ENCODE data around the gene PEDS1.
"Not testable (repeated sequence)": the region's sequence is repeated elsewhere in the genome, so short reads cannot be mapped to it uniquely, and the experiment has no call there.

Gene PEDS1

DNA sequence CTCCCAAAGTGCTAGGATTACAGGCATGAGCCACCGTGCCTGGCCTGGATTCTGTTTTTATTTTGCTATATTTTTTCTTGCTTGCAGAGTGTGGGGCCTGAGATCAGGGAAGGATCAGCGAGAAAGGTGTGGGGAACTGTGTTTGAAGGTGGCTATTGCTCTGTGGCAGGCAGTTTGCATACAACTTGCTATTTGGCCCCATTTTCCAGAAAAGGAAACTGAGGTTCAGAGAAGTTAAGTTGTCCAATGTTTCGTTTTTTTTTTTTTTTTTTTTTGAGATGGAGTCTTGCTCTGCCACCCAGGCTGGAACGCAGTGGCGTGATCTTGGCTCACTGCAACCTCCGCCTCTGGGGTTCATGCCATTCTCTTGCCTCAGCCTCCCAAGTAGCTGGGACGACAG lies 8.0 kb upstream of the PEDS1 start:
- DNase-seq: not testable (repeated sequence)

DNA sequence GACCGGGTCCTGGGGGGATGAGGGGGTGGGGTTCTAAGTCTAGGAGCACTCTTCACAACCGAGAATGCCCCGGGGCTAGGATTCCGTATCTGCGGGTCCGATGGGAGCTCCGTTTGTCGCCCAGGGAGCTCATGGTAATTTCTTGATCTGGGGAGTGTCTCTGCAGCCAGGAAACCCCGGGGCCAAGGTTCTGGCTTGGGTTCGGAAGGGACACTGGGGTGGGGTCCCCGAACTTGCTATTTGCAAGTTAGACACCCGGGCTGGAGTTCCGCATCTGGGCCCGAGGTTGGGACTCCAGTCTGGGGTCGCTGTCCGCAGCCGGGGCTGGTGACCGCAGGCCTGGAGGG lies 397 bp downstream of the PEDS1 start:
- DNase-seq: no peak

DNA sequence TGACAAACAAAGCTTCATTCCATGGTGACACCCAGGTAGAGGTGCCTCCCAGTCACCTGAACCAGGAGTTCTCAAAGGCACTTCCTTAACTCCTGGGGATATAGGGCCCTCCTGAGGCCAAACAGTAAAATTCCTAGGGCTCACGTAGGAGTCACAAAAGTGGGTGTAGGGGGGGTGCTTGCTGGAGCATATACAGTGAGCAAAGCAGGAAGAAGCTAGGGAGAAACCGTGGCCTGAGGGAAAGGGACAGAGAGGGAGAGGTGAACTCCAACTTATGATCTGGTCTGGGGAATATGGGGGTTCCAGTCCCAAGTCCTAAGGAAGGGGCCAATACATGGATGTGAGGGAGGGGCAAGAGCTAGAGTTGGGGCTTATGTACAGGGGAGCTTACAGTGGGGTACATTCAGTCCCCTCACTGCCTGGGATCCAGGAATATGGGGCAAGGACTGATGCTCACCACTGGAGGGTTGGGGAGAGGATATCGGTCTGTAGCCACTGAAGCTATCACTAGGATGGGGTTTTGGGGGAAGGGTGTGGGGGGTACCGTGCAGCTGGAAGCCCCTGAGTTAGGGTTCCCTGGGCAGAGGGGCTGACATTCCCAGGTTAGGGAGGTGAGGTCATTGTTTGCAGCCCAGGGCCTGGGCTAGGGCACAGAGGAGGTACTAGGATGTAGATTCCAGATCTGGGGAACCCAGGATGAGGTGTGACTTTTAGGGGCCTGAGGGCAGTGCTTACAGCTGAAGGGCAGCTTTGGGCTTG lies 950 bp downstream of the PEDS1 start:
- no peak for DNase-seq

DNA sequence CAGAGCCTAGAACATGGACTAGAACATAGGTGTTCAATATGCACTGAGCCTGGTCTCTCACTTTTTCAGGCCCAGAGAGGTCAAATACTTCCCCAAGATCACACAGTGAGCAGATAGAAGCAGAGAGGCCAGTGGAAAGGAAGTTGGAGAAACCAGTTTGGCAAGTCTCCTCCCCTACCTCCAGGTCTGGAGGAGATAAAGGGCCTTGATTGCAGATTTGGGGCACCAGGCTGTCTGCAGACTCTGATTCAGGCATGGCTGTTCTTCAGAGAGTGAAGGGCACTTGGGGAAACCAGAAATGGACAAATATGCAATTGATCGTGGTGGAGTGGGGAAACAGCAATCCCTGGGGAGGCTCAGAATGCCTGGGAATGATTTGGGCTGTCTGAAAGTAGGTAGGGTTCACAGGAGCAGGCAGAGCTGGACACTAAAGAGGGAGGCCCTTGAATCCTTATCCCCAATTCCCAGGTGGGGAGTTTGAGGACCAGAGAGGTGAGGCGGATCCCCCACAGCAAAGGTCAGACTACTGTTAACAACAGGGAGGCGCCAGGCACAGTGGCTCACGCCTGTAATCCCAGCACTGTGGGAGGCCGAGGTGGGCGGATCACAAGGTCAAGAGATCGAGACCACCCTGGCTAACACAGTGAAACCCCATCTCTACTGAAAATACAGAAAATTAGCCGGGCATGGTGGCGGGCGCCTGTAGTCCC lies 2.3 kb downstream of the PEDS1 start:
- DNase-seq: no peak

DNA sequence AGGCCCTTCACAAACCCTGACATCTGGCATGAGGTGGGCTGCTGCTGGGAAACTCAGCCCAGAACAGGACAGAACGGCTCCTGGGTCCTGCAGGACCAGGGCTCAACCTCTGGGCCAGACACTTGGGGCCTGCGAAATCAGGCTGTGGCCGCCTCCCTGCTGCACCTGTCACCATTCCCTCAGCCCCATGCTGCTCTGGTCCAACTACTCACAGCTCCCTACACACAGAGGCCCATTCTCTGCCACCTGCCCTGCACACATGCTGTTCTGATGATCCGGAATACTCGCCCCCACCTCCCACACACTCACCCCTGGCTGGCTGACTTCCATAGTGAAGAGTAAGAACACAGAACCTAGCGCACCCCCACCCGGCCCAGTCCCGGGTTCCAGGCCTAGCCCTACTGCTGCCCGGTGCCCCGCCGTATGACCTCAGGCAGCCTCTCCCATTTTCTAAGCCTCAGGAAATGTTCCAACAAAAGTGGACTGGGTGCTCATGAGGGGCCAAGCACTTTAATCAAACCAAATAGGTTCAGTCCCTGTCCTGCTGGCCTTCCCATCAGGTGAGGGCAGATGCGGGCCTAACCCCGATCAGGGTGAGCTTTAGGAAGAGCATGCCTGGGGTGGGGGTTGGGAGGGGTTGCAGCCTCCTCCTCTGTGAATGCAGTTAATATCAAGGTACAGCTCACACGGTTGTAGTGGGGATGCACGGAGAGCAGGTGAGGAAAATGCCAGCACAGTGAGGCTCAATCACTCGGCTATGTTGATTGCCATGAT lies 3.9 kb downstream of the PEDS1 start:
- DNase-seq: no peak

DNA sequence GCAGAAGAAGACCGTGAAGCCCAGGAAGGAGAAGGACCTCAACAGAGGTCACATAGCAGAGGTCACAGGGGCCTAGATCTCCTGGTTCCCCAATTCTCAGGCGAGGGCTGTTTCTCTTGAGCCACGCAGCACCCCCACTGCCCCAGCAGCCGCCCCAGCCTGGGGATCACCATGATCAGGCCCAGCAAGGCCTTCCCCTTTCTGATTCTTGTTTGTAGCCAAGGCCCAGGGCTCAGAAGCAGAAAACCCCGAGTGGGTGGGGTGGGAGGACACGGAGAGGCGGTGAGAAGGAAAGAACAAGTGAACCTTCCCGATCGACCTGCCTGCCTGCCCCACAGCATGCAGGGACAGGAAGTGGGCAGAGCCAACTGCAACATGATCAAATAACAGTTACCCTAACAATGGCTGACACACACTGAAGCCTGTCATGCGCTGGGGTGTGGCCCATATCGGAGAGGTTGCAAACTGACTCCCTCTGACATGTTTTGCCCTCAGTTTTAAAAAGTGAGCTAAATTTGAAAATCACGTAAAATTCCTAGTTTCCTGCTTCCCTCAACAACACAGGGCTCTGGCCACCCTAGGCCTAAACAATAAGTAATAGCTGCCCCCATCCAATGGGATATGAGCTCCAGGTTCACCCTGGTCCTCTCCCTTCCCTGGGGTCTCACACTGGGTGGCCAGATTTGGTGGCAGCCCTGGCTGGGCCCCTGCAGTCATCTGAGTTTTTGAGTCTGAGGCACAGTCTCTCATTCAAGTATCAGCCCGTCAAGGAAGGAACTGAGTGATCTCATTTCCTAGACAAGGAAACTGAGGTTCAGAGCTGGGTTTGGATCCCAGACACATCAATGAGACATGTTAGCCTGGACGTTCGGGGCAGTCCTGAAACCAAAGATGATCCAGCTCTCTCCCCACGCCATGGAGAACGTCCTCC lies 6.5 kb downstream of the PEDS1 start:
- DNase-seq: peak; percentile 78

DNA sequence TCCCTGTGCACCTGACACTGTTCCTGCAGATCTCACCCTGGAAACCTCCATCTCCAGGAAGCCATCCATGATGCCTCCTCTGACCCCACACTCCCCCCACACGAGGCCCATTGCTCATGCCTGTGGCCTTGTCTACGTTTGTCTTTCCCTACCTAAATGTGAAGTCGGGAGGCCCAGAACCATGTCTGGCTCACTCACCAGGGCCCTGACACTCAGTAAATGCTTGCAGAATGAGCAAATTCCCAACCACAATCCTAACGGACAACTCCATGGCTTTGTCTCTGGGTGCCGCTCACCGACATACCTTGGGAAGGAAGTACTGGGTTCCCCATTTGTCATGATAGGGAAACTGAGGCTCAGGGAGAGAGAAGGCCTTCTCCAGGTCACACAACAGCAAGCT lies 7.3 kb downstream of the PEDS1 start:
- DNase-seq: no peak

DNA sequence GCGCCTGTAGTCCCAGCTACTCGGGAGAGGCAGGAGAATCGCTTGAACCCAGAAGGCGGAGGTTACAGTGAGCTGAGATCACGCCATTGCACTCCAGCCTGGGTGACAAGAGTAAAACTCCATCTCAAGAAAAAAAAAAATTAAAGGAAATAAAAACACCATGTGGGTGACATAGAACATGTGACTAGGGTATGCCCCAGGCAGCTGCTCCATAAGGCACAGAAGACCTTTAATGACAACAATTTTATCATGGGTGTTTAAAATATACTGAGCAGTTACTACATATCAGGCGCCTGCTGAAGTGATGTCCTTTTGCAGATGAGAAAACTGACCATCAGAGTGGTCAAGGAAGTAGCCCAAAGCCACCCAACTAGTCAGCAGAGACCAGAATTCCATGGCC lies 8.0 kb downstream of the PEDS1 start:
- DNase-seq: no peak

DNA sequence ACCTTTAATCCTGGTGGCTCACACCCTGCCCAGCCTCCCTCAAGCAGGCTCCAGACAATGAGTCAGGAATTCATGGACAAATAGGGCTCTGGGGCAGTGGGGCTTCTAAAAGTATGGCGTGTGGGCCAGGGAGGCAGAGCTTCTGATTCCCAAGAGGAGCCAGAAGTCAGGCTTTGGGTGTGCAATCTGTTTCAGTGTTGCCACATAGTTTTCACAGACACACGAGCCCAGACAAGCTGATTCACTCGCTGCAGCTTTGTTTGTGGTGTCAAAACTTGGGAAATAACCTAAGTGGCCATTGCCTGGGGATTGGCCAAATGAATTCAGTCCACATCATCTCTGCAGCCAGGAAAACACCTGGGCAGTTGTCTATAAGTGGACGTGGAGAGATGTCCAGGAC lies 9.2 kb downstream of the PEDS1 start:
- no peak for DNase-seq

DNA sequence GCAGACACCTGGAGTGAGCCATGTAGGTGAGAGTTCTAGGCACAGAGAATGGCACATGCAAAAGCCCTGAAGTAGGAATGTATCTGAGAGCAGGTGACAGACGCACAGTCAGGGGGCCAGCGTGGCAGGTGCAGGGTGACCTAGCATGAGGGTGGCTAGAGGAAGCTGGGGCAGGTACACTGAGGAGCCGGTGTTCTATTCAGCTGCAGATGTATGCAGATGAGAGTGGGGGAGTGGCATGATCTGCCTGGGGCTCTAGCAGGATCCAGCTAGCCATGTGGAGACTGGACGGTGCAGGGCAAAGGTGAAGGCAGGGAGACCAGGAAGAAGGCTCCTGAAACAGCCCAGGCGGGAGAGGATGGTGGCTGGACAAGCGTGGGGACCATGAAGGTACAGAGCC lies 10.7 kb downstream of the PEDS1 start:
- no peak for DNase-seq

DNA sequence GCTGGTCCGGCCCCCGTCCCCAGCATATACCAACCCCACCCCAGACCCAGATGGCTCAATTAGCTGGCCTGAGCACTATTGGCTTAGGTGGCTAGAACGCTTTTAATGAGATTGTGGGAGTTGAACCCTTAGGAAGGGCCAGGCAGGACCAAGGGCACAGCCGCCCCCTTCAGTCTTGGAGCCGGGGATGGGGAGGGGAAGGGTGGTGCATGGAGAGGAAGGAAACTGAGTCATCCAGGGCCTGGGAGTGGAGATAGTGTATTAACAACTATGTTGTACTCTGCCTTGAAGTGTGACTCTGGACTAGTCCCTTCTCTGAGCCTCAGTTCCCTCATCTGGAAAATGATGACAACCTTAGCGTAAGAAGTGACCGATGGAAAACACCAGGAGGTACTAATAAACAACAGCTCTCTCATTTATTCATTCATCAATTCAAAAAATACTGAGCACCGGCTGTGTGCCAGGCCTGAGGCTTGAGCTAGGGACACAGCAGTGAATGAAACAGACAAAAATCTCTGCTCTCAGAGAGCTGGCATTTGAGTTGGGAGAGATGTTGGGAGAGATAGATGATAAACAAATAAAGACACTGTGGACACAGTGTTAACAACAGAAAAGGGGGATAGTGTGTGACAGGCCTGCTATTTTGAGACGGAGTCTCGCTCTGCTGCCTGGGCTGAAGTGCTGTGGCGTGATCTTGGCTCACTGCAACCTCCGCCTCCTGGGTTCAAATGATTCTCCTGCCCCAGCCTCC lies 11.5 kb downstream of the PEDS1 start:
- no peak for DNase-seq

DNA sequence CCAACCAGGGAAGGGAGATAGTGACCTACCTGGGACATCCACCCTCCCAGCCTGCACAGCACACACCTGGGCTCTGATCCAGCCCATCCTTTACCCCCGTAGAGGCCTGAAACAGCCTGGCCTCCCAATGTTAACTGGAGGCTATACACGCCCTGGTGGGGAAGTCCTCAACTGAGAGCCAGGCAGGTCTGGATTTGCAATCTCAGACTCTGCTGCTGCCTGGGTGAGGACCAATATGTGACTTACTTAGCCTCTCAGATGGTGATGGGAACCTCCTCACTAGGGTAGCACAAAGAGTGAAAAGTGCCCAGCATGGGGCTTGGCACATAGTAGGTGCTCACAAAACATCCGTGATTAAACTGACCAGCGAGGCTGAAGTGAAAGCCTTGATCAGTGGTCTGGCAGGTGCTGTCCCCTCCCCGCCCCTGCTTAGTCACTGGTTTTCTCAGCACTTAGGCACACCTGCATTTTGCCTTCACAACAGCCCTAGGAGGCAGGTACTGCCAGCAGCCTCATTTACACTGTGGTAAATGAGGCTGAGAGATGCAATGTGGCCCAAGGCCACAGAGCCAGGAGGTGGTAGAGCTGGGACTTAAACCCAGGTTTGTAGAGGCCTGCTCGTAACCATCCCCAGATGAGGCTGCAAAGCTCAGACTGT lies 12.4 kb downstream of the PEDS1 start:
- DNase-seq: no peak

DNA sequence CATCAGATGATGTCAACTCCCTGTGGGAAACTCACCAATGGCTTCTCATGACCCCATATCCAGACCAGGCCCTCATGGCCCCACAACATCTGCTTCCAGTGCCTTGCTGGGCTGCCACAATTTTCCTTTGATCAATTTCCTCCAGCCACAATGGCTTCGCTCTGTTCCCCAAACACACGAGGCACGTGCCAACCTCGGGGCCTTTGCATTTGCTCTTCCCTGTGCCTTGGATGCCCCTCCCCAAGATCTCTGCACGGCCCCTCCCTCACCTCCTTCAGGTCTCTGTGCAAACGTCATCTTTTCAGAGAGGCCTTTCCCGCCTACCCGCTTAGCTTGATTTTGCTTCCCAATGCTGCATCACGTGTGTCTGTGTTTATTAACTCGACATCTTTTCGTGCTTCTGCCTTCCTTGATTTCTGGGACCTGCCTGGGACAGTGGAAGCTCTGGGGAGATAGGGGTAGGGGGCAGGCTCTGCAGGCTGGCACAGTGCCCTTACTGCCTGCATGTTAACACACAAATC lies 13.1 kb downstream of the PEDS1 start:
- no peak for DNase-seq

DNA sequence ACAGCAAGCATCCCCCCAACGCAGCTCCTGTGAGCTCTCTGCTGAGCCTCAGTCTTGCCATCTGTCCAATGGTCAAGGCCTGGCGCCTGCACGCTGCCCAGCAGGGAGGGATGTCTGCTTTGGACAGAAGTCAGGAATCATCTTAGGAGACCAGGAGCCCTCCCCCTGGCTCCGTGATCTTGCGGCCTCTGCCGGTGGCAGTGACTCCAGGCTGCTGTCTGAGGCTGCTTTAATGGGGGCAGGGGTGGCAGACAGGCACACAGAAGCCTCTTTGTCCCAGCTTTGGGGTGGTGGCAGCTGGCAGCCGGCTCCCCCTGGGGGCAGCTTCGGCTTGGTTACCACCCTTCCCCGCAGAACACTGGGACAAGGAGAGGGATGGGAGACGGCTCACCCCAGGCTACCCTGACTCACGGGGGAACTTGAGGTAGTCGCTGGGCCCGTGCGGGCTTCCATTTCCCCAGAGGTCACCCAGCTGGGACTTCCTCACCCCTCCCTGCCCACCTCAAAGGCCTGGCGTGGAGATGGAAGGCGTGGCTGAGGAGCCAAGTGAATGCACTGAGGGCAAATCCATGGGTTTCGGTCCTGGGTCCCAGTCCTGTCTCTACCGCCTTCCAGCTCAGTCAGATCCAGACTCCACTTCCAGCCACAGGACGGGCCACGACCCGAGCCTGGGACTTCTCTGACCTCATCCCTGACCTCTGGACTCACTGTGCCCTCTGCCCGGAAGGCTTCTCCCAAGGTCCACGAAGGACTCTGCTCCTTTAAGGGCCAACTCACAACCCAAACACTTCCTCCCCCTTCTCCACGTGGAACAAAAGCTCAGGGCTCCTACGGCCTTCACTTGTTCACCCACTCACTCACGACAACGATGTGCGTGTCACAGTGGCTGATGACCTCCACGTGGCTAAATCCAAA lies 14.8 kb downstream of the PEDS1 start:
- DNase-seq: no peak

DNA sequence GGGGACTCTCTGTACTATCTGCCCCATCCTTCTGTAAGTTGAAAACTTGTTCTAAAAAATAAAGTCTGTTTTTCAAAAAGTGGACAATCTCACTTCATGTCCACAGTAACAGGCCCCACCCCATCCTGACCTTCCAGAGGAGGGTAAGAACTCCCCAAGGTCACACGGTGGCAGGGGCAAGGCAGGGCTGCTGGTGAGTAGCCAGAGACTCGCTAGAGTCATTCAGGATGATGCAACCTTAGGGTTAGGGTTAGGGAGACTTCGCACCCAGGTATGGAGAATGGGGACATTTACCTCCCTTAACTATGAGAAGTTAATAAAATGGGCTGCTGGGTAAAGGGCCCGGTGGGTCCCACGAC lies 15.4 kb downstream of the PEDS1 start:
- DNase-seq: no peak

DNA sequence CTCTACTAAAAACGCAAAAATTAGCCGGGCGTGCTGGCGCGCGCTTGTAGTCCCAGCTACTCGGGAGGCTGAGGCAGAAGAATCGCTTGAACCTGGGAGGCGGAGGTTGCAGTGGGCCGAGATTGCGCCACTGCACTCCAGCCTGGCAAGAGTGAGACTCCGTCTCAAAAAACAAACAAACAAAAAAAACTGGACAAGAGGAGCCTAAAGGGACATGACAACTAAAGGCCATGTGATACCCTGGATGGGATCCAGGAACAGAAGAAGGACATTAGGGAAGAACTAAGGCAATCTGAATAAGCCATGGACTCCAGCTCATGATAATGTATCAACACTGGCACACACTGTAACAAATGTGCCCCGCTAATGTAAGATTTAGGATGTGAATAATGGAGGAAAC lies 15.8 kb downstream of the PEDS1 start:
- not testable (repeated sequence) for DNase-seq

DNA sequence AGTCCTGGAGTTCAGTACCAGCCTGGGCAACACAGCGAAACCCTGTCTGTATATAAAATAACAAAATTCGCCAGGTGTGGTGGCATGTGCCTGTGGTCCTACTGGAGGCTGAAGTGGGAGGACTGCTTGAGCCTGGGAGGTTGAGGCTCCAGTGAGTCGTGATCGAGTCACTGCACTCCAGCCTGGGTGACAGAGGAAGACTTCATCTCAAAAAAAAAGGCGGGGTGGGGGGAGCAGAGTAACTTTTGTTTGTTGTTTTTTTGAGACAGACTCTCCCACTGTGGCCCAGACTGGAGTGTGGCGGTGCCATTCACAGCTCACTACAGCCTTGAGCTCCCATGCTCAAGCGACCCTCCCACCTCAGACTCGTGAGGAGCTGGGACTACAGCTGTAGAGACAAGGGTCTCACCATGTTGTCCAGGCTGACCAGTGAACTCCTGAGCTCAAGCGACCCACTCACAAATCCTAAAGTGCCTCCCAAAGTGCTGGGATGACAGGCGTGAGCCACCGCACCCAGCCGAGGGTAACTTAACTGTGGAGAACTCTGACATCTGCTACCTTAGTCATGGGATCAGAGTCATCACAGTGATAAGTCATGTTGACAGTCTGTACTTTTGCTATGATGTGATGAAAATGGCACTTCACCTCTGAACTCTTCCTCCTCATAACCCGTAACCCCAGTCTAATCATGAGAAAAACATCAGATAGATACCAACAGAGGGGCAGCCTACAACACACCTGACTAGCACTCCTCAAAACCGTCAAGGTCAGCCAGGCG lies 16.5 kb downstream of the PEDS1 start:
- DNase-seq: no peak

DNA sequence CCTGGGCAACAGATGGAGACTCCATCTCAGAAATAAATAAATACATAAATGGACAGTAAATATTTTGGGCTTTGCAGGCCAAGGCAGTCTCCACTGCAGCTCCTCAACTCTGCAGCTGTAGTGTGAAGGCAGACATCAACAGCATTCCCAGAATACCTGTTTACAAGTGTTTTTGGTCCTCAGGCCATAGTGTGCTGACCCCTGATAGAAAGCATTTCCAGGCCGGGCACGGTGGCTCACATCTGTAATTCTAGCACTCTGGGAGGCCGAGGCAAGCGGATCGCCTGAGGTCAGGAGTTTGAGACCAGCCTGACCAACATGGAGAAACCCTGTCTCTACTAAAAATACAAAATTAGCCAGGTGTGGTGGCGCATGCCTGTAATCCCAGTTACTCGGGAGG lies 18.4 kb downstream of the PEDS1 start:
- not testable (repeated sequence) for DNase-seq

DNA sequence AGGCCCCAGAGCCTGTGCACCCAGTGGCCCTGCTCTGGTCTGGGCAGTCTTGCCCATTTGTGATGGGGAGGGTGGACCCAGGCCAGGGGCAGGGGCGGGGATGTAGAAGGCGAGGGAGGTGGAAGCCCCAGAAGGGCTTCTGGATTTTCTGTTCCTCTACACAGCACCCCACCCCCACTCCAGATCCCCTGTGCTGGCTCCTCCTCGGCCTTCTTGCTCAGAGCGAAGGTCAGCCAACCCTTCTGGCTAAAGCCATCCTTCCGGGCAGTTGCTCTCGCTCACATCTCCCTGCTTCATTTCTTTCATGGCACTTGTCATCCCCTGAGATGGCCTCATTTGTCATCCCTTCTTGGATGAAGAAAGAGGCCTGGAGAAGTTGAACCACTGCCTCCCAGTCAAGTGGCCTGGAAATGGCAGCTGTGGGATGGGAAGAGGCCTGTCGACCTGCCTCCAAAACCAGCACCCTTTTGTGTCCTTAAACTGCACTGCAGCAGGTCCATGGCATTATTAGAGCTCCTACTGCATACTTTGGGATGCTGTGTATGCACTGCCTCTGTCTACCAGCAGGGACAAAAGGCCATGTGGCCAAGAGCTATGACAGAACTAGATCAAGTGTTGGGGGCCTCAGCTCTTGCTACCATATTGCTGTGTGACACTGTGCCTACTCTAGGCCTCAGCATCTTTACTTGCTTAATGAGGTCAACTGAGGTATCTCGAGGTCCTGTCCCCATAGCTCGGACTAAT lies 19.9 kb downstream of the PEDS1 start:
- DNase-seq: no peak

All from activated CD8-positive, alpha-beta memory T cell treated with anti-CD3 and anti-CD28 coated beads, Interleukin-2, amount 50 U/mL, for 48 hours (primary cell).